Gastrocnemius medialis (tissue), 4 donors: ENCODE results near the gene DOCK7. TPM values are rescaled to one million over a fixed set of nuclear protein-coding genes. Genes with fewer than 3 reads are reported as not detected.

ENCODE experiments used
- ATAC-seq, 2 donors: fragments of 150-250 bp; one replicate each; pipeline ENCODE4 v1.9.1; 2016
- DNase-seq, 2 donors: peaks; one replicate each; pipeline ENCODE4 v3.0.0-alpha.2; 2019
- H3K27ac ChIP-seq, 4 donors: fragments of 200-600 bp; sonication (generic); 1 replicate in 1 of 4; 2 replicates in 3 of 4; pipeline ENCODE4 v1.5.1; 2016 to 2018; ENCODE audit warnings: mild to moderate bottlenecking in 2 of 4, moderate library complexity in 1 of 4
- H3K27me3 ChIP-seq, 3 donors: fragments of 200-600 bp; sonication (generic) in 2 of 3; 1 replicate in 1 of 3; 2 replicates in 2 of 3; pipeline versions ENCODE4 v1.5.1 to v1.6.0; 2016 to 2019; ENCODE audit warnings: mild to moderate bottlenecking in 1 of 3, moderate library complexity in 1 of 3
- H3K36me3 ChIP-seq, 2 donors: fragments of 200-600 bp; sonication (generic) in 1 of 2; one replicate each; pipeline ENCODE4 v1.5.1; 2017 to 2018
- H3K4me1 ChIP-seq, 2 donors: fragments of 200-600 bp; sonication (generic) in 1 of 2; one replicate each; pipeline ENCODE4 v1.5.1; 2016 to 2017; ENCODE audit warnings: mild to moderate bottlenecking in 2 of 2
- H3K4me3 ChIP-seq, 4 donors: fragments of 200-600 bp; sonication (generic) in 3 of 4; 1 replicate in 1 of 4; 2 replicates in 3 of 4; pipeline ENCODE4 v1.5.1; 2016 to 2019; ENCODE audit warnings: mild to moderate bottlenecking in 2 of 4
- H3K9me3 ChIP-seq, 3 donors: fragments of 200-600 bp; sonication (generic) in 2 of 3; 1 replicate in 1 of 3; 2 replicates in 2 of 3; pipeline ENCODE4 v1.5.1; 2016 to 2019
- CTCF ChIP-seq, 5 experiments: fragments of 450-650 bp in 3 of 5; fragments of 200-600 bp in 2 of 5; sonication (generic) in 2 of 5; IDR thresholded peaks in 4 of 5; conservative IDR thresholded peaks in 1 of 5; 1 replicate in 4 of 5; 2 replicates in 1 of 5; pipeline ENCODE4 v1.5.1; 2016 to 2019; ENCODE audit warnings: antibody characterized with exemption in 5 of 5, mild to moderate bottlenecking in 3 of 5, moderate library complexity in 3 of 5
- POLR2A ChIP-seq, 2 donors: fragments of 450-650 bp; IDR thresholded peaks; one replicate each; pipeline ENCODE4 v1.6.1; 2017; ENCODE audit warnings: antibody characterized with exemption in 2 of 2, mild to moderate bottlenecking in 2 of 2, moderate library complexity in 2 of 2
- in situ Hi-C, 4 donors: fragments of 200-750 bp; cut with MboI; loops; one replicate each; pipeline versions ENCODE4 v1.15.0 to v1.8.0; 2017; ENCODE audit warnings: low sequenced_read_pairs in 4 of 4
- intact Hi-C: fragments of 100-400 bp; cut with DNase I; formaldehyde crosslinking; loops from one replicate; pipeline ENCODE4 v1.15.1; 2023; ENCODE audit warnings: low total_unique reads
- total RNA-seq, 4 donors: library from RNA; depleted of rRNA; stranded (reverse); fragments of >200 nt; gene quantifications; one replicate each; pipeline versions ENCODE4 v1.1.0 to v1.2.3, GENCODE V29; 2016

The DOCK7 gene
- 10 to 100 TPM in 3 of 4 donors, 1 to 10 TPM in 1; 7.9 to 14.7 (median 10.9) TPM for total RNA-seq

- Histone ChIP-seq H3K27me3 (no peaks in the 10 kb centered on the region), H3K9me3 (no peaks in the 10 kb centered on the region), H3K4me1 (peaks cover 2 to 15% of the 10 kb centered on the region in 2 donors), H3K27ac (peak within 1 kb of the TSS; percentile 64 to 81 (median 76)), H3K4me3 (peak within 1 kb of the TSS; percentile 66 to 87 (median 80)), H3K36me3 (no peaks in the 10 kb centered on the region)
- ATAC-seq = peak; percentile 91 to 93
- DNase-seq = peak; percentile 61 to 65
- intact Hi-C loops = loop anchor here (2.0 to 5.0 kb wide), 2 partner anchors 97 to 251 kb away; partner anchors contain the start of genes ATG4C and USP1
- in situ Hi-C loops = no loop called here
- TF ChIP-seq POLR2A (IDR thresholded peaks at IDR 0.05) = peak; percentile 37 to 44
- TF ChIP-seq CTCF (IDR thresholded peaks at IDR 0.05 in 4 of 5, conservative IDR thresholded peaks at IDR 0.05 in 1 of 5) = no peak
Measured at GRCh38 chr1:62687903-62688686, at the start of gene DOCK7. Gene DOCK7 (minus strand): TSS chr1:62688386. CDS start chr1:62688264, 122 bp downstream.

- Histone ChIP-seq H3K27ac (no peak overlapping the region), H3K4me3 (no peak overlapping the region), H3K36me3 (no peaks in the 10 kb centered on the region), H3K4me1 (no peaks in the 10 kb centered on the region), H3K27me3 (no peaks in the 10 kb centered on the region), H3K9me3 (no peaks in the 10 kb centered on the region)
- TF ChIP-seq CTCF (IDR thresholded peaks at IDR 0.05 in 4 of 5, conservative IDR thresholded peaks at IDR 0.05 in 1 of 5) (no peak), POLR2A (IDR thresholded peaks at IDR 0.05) (no peak)
- intact Hi-C loops (no loop called here), in situ Hi-C loops (loop anchor here in 3 of 4 donors (25.0 kb wide), 2 partner anchors 548 to 573 kb away; partner anchors contain the start of gene L1TD1 (in 2 of the 3))
- DNase-seq = no peak
- ATAC-seq = no peak
Measured at GRCh38 chr1:62735491-62736171, 47.4 kb upstream of the DOCK7 start.

- Histone ChIP-seq H3K4me1 (no peaks in the 10 kb centered on the region), H3K27me3 (no peaks in the 10 kb centered on the region), H3K36me3 (no peaks in the 10 kb centered on the region), H3K27ac (no peak overlapping the region), H3K4me3 (no peak overlapping the region), H3K9me3 (no peaks in the 10 kb centered on the region)
- no peak for ATAC-seq
- no peak for DNase-seq
- no peak for TF ChIP-seq POLR2A (IDR thresholded peaks at IDR 0.05)
- no peak for TF ChIP-seq CTCF (IDR thresholded peaks at IDR 0.05 in 4 of 5, conservative IDR thresholded peaks at IDR 0.05 in 1 of 5)
- intact Hi-C loops = no loop called here
- in situ Hi-C loops = loop anchor here in 3 of 4 donors (25.0 kb wide), 2 partner anchors 545 to 570 kb away; partner anchors contain the start of gene L1TD1 (in 2 of the 3)
Measured at GRCh38 chr1:62732331-62732730, 44.1 kb upstream of the DOCK7 start.

- intact Hi-C loops (no loop called here), in situ Hi-C loops (loop anchor here in 3 of 4 donors (25.0 kb wide), 2 partner anchors 542 to 567 kb away; partner anchors contain the start of gene L1TD1 (in 2 of the 3))
- no peak overlapping the region for H3K4me3 ChIP-seq
Measured at GRCh38 chr1:62728963-62729362, 40.8 kb upstream of the DOCK7 start.

More at GRCh38 chr1:62728963-62729362, 40.8 kb upstream of the DOCK7 start:
- H3K27me3 ChIP-seq = no peaks in the 10 kb centered on the region
- no peak for ATAC-seq
- no peaks in the 10 kb centered on the region for H3K9me3 ChIP-seq
- no peak for DNase-seq
- TF ChIP-seq CTCF (IDR thresholded peaks at IDR 0.05 in 4 of 5, conservative IDR thresholded peaks at IDR 0.05 in 1 of 5) = no peak
- TF ChIP-seq POLR2A (IDR thresholded peaks at IDR 0.05) = no peak
- no peaks in the 10 kb centered on the region for H3K36me3 ChIP-seq
- peaks cover 0 to 3% of the 10 kb centered on the region in 2 donors for H3K4me1 ChIP-seq
- no peak overlapping the region for H3K27ac ChIP-seq
